ENCODE results near the gene CSN2.

CSN2 gene

GRCh38 chr4:69974631-69975030 lies 9.1 kb upstream of the CSN2 start:
- no peak for TF ChIP-seq CEBPB (IDR thresholded peaks at IDR 0.05)
- no peak for TF ChIP-seq USF1 (IDR thresholded peaks at IDR 0.05)
- TF ChIP-seq YY1 (IDR thresholded peaks at IDR 0.05; ENCODE audit: low read depth): no peak
- no peak for TF ChIP-seq TCF12 (IDR thresholded peaks at IDR 0.05; ENCODE audit: low read depth)
- TF ChIP-seq RAD21 (IDR thresholded peaks at IDR 0.05; ENCODE audit: low read depth): no peak
- no peak for TF ChIP-seq TAF1 (IDR thresholded peaks at IDR 0.05; ENCODE audit: low read depth)
- TF ChIP-seq CREB1 (IDR thresholded peaks at IDR 0.05; ENCODE audit: low read depth): no peak
- TF ChIP-seq REST (IDR thresholded peaks at IDR 0.05; ENCODE audit: low read depth): no peak
- TF ChIP-seq MAX (IDR thresholded peaks at IDR 0.05): no peak
- no peak for TF ChIP-seq NFIC (IDR thresholded peaks at IDR 0.05)
- TF ChIP-seq FOXM1 (IDR thresholded peaks at IDR 0.05; ENCODE audit: borderline replicate concordance, low read depth): no peak
- no peak for TF ChIP-seq TEAD4 (IDR thresholded peaks at IDR 0.05)
- no peak for TF ChIP-seq EP300 (IDR thresholded peaks at IDR 0.05; ENCODE audit: borderline replicate concordance)
- no peak for TF ChIP-seq ZBTB7A (IDR thresholded peaks at IDR 0.05; ENCODE audit: low read depth)

- no peak for TF ChIP-seq TAF1 (IDR thresholded peaks at IDR 0.05; ENCODE audit: low read depth)
- no peak for TF ChIP-seq USF1 (IDR thresholded peaks at IDR 0.05)
- TF ChIP-seq EGR1 (IDR thresholded peaks at IDR 0.05): no peak
- no peak for TF ChIP-seq ZBTB7A (IDR thresholded peaks at IDR 0.05; ENCODE audit: low read depth)
- TF ChIP-seq TEAD4 (IDR thresholded peaks at IDR 0.05): no peak
- TF ChIP-seq NFIC (IDR thresholded peaks at IDR 0.05): no peak
- TF ChIP-seq EP300 (IDR thresholded peaks at IDR 0.05; ENCODE audit: borderline replicate concordance): no peak
- no peak for TF ChIP-seq REST (IDR thresholded peaks at IDR 0.05; ENCODE audit: low read depth)
- no peak for TF ChIP-seq CREB1 (IDR thresholded peaks at IDR 0.05; ENCODE audit: low read depth)
- no peak for TF ChIP-seq TCF12 (IDR thresholded peaks at IDR 0.05; ENCODE audit: low read depth)
- no peak for TF ChIP-seq RAD21 (IDR thresholded peaks at IDR 0.05; ENCODE audit: low read depth)
- no peak for TF ChIP-seq CEBPB (IDR thresholded peaks at IDR 0.05)
Observed at GRCh38 chr4:69970071-69970470, 4.5 kb upstream of the CSN2 start.

GRCh38 chr4:69957209-69957608 lies 8.3 kb downstream of the CSN2 start:
- TF ChIP-seq TEAD4 (IDR thresholded peaks at IDR 0.05) (no peak), TCF12 (IDR thresholded peaks at IDR 0.05; ENCODE audit: low read depth) (no peak), FOXM1 (IDR thresholded peaks at IDR 0.05; ENCODE audit: borderline replicate concordance, low read depth) (no peak), REST (IDR thresholded peaks at IDR 0.05; ENCODE audit: low read depth) (no peak), NFIC (IDR thresholded peaks at IDR 0.05) (no peak), EP300 (IDR thresholded peaks at IDR 0.05; ENCODE audit: borderline replicate concordance) (no peak), TAF1 (IDR thresholded peaks at IDR 0.05; ENCODE audit: low read depth) (no peak), YY1 (IDR thresholded peaks at IDR 0.05; ENCODE audit: low read depth) (no peak), ZBTB7A (IDR thresholded peaks at IDR 0.05; ENCODE audit: low read depth) (no peak), CEBPB (IDR thresholded peaks at IDR 0.05) (no peak), EGR1 (IDR thresholded peaks at IDR 0.05) (no peak), CREB1 (IDR thresholded peaks at IDR 0.05; ENCODE audit: low read depth) (no peak), RAD21 (IDR thresholded peaks at IDR 0.05; ENCODE audit: low read depth) (no peak), USF1 (IDR thresholded peaks at IDR 0.05) (no peak), MAX (IDR thresholded peaks at IDR 0.05) (no peak)

- no peak for TF ChIP-seq NFIC (IDR thresholded peaks at IDR 0.05)
- TF ChIP-seq MAX (IDR thresholded peaks at IDR 0.05): no peak
- TF ChIP-seq TEAD4 (IDR thresholded peaks at IDR 0.05): no peak
- no peak for TF ChIP-seq YY1 (IDR thresholded peaks at IDR 0.05; ENCODE audit: low read depth)
- no peak for TF ChIP-seq ZBTB7A (IDR thresholded peaks at IDR 0.05; ENCODE audit: low read depth)
Observed at GRCh38 chr4:69951602-69952001, 13.9 kb downstream of the CSN2 start.

Measured in Ishikawa (cell line).